Mammary epithelial cell (primary cell): ENCODE data around the gene ZNF283.

Experiments used
- EZH2 ChIP-seq: IDR thresholded peaks from 2 replicates; pipeline ENCODE4 v1.6.1; 2012; ENCODE audit warnings: low read length, inconsistent platforms, borderline replicate concordance
- TF ChIP-seq, protein P1 (sequence below), 2 donors: IDR thresholded peaks in 1 of 2; conservative IDR thresholded peaks in 1 of 2; 2 replicates each; pipeline ENCODE4 v1.5.1; 2011 to 2012; ENCODE audit warnings: inconsistent platforms in 2 of 2, low read length in 2 of 2, mild to moderate bottlenecking in 2 of 2, control low read depth in 1 of 2, low read depth in 1 of 2; ENCODE audit not compliant: insufficient read depth in 1 of 2; ENCODE audit errors: extremely low read depth in 1 of 2

DNA sequence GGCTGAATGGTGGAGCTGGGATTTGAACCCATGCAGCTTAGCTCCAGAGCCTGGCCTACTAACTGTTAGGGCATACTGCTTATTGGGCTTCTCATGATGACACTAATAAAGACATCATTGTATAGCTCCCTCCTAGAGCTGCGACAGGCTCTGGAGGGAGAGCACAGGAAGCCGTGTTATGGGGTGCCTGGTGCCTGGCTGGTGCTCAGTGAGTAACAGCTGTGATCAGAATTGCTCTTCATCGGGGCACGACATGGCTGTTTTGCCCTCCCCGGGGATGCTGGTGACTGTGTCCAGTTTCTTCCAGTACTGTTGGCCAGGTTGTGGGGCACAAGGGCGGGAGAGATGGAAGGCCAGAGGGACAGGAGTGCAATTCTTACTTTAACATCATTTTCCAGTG is 30.0 kb upstream of the ZNF283 start:
- TF ChIP-seq, protein P1, sequence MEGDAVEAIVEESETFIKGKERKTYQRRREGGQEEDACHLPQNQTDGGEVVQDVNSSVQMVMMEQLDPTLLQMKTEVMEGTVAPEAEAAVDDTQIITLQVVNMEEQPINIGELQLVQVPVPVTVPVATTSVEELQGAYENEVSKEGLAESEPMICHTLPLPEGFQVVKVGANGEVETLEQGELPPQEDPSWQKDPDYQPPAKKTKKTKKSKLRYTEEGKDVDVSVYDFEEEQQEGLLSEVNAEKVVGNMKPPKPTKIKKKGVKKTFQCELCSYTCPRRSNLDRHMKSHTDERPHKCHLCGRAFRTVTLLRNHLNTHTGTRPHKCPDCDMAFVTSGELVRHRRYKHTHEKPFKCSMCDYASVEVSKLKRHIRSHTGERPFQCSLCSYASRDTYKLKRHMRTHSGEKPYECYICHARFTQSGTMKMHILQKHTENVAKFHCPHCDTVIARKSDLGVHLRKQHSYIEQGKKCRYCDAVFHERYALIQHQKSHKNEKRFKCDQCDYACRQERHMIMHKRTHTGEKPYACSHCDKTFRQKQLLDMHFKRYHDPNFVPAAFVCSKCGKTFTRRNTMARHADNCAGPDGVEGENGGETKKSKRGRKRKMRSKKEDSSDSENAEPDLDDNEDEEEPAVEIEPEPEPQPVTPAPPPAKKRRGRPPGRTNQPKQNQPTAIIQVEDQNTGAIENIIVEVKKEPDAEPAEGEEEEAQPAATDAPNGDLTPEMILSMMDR (conservative IDR thresholded peaks at IDR 0.05 in 1 of 2, IDR thresholded peaks at IDR 0.05 in 1 of 2; ENCODE audit: extremely low read depth in 1 of 2, insufficient read depth in 1 of 2, low read depth in 1 of 2, low read length in 2 of 2): no peak
- TF ChIP-seq EZH2: no peak
